ENCODE measurements around the gene PLEKHA3. TPM values are rescaled to one million over a fixed set of nuclear protein-coding genes. Genes with fewer than 3 reads are reported as not detected.

Gene PLEKHA3
- total and polyA plus RNA-seq, 9 of the 15 experiments (the other 6 are each of a cell fraction or from before 2014, with no cell fraction given): 2.3 to 23.4 (median 10.5) TPM

DNA sequence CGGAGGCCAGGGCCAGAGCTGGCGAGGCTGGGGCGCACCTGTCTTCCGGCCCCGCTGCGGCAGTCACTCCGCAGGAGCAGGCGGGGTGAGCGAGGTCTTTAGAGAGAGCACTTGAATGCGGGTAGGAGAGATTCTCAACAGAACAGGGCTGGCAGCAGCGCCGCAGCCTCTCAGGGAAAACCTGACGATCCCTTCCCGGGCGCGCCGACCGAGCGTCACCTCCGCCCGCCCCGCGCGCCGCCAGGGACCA lies 29.8 kb upstream of the PLEKHA3 start (continued):
- TF ChIP-seq HDAC1 (IDR thresholded peaks at IDR 0.05) (0 out of 4 replicates have a peak, but pooled peaks of 1 of the 2 experiments have one; percentile 6), JUND (IDR thresholded peaks at IDR 0.05; ENCODE audit: borderline replicate concordance, low read depth, low read length) (peak; percentile 2; the same call in 1 of the 2 replicates), JUND (tag; IDR thresholded peaks at IDR 0.05; ENCODE audit: borderline replicate concordance, low read depth, low read length) (no peak), C11orf30 (IDR thresholded peaks at IDR 0.05; ENCODE audit: low read depth) (peak; percentile 76), SIN3B (IDR thresholded peaks at IDR 0.05; ENCODE audit: low read depth) (peak; percentile 71; the same call in 1 of the 2 replicates), RBM14 (IDR thresholded peaks at IDR 0.05; ENCODE audit: borderline replicate concordance, insufficient read depth, low read depth, low read length) (no peak), KDM5B (IDR thresholded peaks at IDR 0.05; ENCODE audit: insufficient replicate concordance, low read depth, low read length) (peak; percentile 35), KAT7 (CRISPR knock-in tag; IDR thresholded peaks at IDR 0.05; ENCODE audit: borderline replicate concordance) (0 out of 2 replicates have a peak, but pooled peaks have one; percentile 77), CBX3 (IDR thresholded peaks at IDR 0.05; ENCODE audit: borderline replicate concordance in 1 of 2, low read length in 2 of 2) (no peak)
- TF ChIP-seq, protein P1, sequence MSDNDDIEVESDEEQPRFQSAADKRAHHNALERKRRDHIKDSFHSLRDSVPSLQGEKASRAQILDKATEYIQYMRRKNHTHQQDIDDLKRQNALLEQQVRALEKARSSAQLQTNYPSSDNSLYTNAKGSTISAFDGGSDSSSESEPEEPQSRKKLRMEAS (CRISPR knock-in tag; IDR thresholded peaks at IDR 0.05): peak; percentile 37; the same call in 1 of the 2 replicates
- TF ChIP-seq, protein P2, sequence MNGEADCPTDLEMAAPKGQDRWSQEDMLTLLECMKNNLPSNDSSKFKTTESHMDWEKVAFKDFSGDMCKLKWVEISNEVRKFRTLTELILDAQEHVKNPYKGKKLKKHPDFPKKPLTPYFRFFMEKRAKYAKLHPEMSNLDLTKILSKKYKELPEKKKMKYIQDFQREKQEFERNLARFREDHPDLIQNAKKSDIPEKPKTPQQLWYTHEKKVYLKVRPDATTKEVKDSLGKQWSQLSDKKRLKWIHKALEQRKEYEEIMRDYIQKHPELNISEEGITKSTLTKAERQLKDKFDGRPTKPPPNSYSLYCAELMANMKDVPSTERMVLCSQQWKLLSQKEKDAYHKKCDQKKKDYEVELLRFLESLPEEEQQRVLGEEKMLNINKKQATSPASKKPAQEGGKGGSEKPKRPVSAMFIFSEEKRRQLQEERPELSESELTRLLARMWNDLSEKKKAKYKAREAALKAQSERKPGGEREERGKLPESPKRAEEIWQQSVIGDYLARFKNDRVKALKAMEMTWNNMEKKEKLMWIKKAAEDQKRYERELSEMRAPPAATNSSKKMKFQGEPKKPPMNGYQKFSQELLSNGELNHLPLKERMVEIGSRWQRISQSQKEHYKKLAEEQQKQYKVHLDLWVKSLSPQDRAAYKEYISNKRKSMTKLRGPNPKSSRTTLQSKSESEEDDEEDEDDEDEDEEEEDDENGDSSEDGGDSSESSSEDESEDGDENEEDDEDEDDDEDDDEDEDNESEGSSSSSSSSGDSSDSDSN (IDR thresholded peaks at IDR 0.05; ENCODE audit: borderline replicate concordance in 1 of 2, low read depth in 2 of 2, low read length in 2 of 2): peak in 1 of 2 experiments; percentile 50; a peak in 1 of 4 replicates
- TF ChIP-seq, protein P3, sequence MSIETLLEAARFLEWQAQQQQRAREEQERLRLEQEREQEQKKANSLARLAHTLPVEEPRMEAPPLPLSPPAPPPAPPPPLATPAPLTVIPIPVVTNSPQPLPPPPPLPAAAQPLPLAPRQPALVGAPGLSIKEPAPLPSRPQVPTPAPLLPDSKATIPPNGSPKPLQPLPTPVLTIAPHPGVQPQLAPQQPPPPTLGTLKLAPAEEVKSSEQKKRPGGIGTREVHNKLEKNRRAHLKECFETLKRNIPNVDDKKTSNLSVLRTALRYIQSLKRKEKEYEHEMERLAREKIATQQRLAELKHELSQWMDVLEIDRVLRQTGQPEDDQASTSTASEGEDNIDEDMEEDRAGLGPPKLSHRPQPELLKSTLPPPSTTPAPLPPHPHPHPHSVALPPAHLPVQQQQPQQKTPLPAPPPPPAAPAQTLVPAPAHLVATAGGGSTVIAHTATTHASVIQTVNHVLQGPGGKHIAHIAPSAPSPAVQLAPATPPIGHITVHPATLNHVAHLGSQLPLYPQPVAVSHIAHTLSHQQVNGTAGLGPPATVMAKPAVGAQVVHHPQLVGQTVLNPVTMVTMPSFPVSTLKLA (conservative IDR thresholded peaks at IDR 0.05): 0 out of 4 replicates have a peak, but pooled peaks of 1 of the 2 experiments have one; percentile 3
- TF ChIP-seq, protein P4, sequence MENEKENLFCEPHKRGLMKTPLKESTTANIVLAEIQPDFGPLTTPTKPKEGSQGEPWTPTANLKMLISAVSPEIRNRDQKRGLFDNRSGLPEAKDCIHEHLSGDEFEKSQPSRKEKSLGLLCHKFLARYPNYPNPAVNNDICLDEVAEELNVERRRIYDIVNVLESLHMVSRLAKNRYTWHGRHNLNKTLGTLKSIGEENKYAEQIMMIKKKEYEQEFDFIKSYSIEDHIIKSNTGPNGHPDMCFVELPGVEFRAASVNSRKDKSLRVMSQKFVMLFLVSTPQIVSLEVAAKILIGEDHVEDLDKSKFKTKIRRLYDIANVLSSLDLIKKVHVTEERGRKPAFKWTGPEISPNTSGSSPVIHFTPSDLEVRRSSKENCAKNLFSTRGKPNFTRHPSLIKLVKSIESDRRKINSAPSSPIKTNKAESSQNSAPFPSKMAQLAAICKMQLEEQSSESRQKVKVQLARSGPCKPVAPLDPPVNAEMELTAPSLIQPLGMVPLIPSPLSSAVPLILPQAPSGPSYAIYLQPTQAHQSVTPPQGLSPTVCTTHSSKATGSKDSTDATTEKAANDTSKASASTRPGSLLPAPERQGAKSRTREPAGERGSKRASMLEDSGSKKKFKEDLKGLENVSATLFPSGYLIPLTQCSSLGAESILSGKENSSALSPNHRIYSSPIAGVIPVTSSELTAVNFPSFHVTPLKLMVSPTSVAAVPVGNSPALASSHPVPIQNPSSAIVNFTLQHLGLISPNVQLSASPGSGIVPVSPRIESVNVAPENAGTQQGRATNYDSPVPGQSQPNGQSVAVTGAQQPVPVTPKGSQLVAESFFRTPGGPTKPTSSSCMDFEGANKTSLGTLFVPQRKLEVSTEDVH (IDR thresholded peaks at IDR 0.05; ENCODE audit: low read depth, partially characterized antibody): peak; percentile 19
